GM18873 (cell line): ENCODE data around the gene NADK2.

Source experiments
- ATAC-seq: cut with Tn5 transposase; IDR thresholded peaks from one replicate; pipeline ENCODE4 v1.9.1; 2021; ENCODE audit warnings: mild to moderate bottlenecking, moderate library complexity, moderate number of reproducible peaks; ENCODE audit not compliant: unreplicated experiment, low FRiP score

Gene NADK2

GRCh38 chr5:36251218-36251617, 9.5 kb upstream of the NADK2 start:
- no peak for ATAC-seq

- ATAC-seq, result no peak
Observed at GRCh38 chr5:36250427-36250826, 8.7 kb upstream of the NADK2 start.

GRCh38 chr5:36246036-36246800, 4.5 kb upstream of the NADK2 start:
- no peak for ATAC-seq

GRCh38 chr5:36244076-36244475, 2.4 kb upstream of the NADK2 start:
- ATAC-seq, result no peak

GRCh38 chr5:36243653-36244052, 1.9 kb upstream of the NADK2 start:
- ATAC-seq, result no peak

GRCh38 chr5:36242534-36243485, 1.1 kb upstream of the NADK2 start:
- no peak for ATAC-seq

- peak; percentile 18 for ATAC-seq
Observed at GRCh38 chr5:36240779-36241630, 720 bp downstream of the NADK2 start.

- ATAC-seq, result no peak
Observed at GRCh38 chr5:36239370-36240293, 2.1 kb downstream of the NADK2 start.

GRCh38 chr5:36238502-36239295, 3.0 kb downstream of the NADK2 start:
- ATAC-seq, result no peak

- ATAC-seq, result no peak
Observed at GRCh38 chr5:36237751-36238150, 4.0 kb downstream of the NADK2 start.

- no peak for ATAC-seq
Observed at GRCh38 chr5:36236801-36237200, 4.9 kb downstream of the NADK2 start.

- no peak for ATAC-seq
Observed at GRCh38 chr5:36232533-36232932, 9.2 kb downstream of the NADK2 start.

- ATAC-seq, result no peak
Observed at GRCh38 chr5:36230151-36230790, 11.5 kb downstream of the NADK2 start.

GRCh38 chr5:36228505-36228904, 13.2 kb downstream of the NADK2 start:
- ATAC-seq, result no peak

- no peak for ATAC-seq
Observed at GRCh38 chr5:36227046-36227445, 14.7 kb downstream of the NADK2 start.

- ATAC-seq, result no peak
Observed at GRCh38 chr5:36222620-36223019, 19.1 kb downstream of the NADK2 start.

- no peak for ATAC-seq
Observed at GRCh38 chr5:36217988-36218387, 23.7 kb downstream of the NADK2 start.

- no peak for ATAC-seq
Observed at GRCh38 chr5:36217567-36217966, 24.2 kb downstream of the NADK2 start.
